GM18508 (cell line): Measurements from ENCODE around the gene PRPS1L1.

ENCODE experiments used
- ATAC-seq: cut with Tn5 transposase; IDR thresholded peaks from one replicate; pipeline ENCODE4 v1.9.1; 2021; ENCODE audit warnings: moderate number of reproducible peaks; ENCODE audit not compliant: insufficient read depth, unreplicated experiment

Gene PRPS1L1

GRCh38 chr7:18016547-18017444 lies 10.8 kb downstream of the PRPS1L1 start:
- ATAC-seq, result no peak

DNA sequence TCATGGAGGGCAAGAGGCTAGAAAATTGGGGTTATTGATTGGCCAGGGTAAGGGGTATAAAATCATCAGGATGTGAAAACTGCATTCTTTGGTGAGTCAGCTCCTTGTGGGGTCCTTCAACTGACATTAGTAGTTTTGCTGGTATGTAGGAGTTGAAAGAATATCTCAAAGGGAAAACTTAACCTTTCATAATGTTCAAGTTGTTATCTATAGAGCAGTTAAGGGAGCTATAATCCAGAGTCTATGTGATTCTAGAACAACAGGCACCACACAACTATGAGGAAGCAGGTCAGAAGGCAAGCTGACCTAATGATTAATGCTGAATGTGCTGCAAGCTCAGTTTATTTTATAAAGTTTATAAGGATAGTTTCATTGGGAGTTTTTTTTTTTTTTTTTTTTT lies 13.7 kb downstream of the PRPS1L1 start:
- ATAC-seq, result no peak

GRCh38 chr7:18004372-18004771 lies 23.3 kb downstream of the PRPS1L1 start:
- ATAC-seq, result no peak

DNA sequence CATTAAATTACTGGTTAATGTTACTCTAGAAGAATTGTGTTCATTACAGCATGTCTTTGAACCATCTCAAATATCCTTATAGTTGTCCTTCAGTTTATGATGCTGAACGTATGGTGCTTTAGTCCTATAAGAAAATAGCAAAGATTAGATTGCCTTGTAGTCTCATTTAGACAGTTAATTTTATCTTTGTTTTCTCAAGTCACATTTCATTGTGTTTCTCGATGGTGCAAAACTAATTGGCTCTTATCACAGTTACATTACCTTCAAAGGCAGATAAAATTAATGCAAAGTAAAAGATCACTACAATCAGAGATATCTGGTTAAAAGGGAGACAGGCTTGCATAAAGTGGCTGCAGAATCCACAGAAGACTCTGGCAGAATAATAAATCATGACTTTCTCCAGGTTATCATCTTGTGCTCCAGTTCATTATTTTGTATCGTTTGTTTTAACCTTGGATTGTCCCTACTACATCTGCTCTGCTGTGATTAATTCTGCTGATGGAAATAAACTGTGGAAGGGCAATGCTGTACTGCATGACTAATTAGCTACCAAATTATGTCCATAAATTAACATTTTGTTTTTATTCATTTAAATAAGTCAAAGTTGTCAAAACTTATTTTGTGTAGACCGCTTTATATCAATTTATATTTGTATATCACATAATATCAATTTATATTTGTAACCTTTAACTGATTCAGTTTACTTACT lies 24.2 kb downstream of the PRPS1L1 start:
- ATAC-seq, result no peak

GRCh38 chr7:17998692-17999091 lies 29.0 kb downstream of the PRPS1L1 start:
- ATAC-seq, result no peak

DNA sequence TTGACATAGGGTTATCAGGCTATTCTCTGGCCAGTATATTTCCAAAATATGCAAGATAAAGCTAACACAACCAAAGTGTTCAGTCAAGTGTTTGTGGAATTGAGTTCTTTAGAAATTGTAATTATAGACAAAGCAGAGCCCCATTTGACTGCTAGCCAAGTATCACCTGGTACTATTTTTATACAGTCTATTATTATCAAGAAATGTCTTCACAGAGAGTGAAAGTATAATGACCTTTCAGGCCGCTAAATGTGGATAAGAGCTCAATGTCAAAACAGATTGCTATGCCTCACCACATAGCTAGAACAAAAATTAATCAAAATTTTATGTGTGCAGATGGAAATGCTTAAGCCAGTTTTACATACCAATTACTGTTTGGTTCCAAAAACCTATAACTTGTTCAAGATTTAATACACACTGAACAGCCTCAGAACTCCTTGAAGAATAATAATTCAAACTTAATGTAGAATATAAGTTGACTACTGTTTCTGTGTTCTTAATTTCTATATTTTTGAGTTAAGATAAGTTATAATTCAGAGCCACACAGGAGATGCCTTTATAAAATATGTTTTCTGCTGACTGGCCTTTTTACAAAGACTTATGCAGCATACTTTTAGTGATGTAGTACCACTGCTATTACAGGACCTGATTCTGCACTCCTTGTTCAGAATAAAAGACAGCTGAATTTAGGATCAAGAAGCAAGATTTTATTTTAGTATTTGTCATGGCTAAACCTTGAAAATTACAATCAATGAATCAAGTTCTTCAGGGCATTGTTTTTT lies 31.0 kb downstream of the PRPS1L1 start:
- no peak for ATAC-seq

- ATAC-seq, result no peak
Measured at GRCh38 chr7:17996040-17996439, 31.6 kb downstream of the PRPS1L1 start.

DNA sequence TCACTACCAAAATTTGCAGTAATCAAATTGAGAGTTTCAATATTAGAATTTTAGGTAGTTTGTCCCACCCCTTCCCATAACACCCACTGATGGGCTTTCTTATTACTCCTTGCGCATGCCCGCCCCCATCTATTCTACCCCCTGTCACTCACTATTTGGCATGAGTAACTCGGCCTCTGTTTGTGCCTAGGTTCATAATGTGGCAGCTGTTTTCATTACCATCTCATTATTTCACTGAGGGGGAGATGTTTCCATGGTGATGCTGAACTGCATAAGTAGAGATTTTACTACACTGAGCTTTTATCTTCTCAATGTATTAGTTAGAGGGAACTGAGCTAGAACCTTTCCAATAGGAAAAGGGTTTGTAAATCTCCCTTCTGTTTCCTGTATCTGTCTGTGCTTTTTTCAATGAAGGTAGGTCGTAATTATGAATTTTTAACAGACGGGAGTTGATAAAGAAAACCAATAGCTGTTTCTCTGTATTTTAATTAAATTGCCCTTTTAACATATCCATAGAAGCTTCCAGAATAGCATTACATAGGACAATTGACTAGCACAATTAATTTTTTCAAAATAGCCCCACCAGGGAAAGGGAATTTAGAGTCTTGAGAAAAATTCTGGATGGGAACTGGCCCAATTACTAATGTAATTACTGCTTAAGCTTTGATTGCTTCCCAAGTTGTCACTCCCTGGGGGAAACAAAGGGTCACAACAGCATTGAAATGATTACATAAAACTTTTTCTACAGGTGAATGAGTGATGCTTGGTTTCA lies 33.4 kb downstream of the PRPS1L1 start:
- ATAC-seq, result no peak

- no peak for ATAC-seq
Measured at GRCh38 chr7:17991866-17992648, 35.6 kb downstream of the PRPS1L1 start.

DNA sequence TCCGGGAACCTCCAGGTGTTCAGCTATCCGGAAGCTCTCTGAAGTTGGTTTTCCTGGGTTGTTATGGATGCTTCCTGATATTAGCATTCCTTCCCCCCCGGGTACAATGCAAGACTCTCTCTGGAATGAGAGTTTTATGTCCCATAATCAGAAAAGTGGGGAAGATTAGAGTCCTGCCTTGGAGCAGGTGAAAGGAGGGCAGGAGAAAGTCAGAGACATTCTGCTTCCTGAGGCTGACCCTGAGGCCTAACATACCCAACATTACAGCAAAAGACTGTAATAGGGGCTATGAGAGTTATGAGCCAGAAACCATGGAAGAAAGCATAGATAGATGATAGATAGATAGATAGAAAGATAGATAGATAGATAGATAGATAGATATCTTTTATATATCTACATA lies 36.9 kb downstream of the PRPS1L1 start:
- ATAC-seq, result no peak

DNA sequence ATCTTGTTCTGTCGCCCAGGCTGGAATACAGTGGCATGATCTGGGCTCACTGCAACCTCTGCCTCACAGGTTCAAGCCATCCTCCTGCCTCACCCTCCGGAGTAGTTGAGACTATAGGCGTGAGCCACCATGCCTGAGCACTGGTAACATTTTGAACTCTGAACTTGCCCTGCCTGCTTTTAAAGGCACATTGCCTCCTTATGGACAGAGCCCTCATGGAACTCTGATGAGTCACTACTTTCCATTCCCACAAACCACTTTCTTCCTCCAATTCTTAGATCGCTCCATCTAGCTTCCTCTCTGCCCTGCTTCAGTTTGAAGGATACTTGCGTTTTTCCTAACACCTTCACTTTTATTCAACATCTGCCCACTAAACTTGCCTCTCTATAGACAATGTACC lies 38.1 kb downstream of the PRPS1L1 start:
- no peak for ATAC-seq

- ATAC-seq, result no peak
Measured at GRCh38 chr7:17988858-17989257, 38.8 kb downstream of the PRPS1L1 start.

DNA sequence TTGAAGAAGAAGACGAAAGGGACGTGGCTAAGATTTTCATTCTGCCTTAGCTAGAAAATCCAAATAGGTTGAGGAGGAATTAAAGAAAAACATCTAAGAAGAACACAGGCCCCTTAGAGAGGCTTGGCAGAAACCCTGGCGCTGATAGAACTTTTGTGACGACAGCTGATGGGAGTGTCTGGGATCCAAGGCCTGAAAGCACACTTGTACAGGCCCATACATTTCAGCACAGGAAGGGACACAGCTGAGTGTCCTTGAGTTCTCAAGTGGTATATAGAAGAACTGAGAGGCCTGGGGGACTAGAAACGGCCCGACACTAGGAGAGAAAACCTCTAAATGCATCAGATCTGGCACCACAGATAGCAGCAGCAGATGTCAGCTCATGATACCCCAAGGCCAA lies 39.5 kb downstream of the PRPS1L1 start:
- no peak for ATAC-seq

- no peak for ATAC-seq
Measured at GRCh38 chr7:17986851-17987250, 40.8 kb downstream of the PRPS1L1 start.

DNA sequence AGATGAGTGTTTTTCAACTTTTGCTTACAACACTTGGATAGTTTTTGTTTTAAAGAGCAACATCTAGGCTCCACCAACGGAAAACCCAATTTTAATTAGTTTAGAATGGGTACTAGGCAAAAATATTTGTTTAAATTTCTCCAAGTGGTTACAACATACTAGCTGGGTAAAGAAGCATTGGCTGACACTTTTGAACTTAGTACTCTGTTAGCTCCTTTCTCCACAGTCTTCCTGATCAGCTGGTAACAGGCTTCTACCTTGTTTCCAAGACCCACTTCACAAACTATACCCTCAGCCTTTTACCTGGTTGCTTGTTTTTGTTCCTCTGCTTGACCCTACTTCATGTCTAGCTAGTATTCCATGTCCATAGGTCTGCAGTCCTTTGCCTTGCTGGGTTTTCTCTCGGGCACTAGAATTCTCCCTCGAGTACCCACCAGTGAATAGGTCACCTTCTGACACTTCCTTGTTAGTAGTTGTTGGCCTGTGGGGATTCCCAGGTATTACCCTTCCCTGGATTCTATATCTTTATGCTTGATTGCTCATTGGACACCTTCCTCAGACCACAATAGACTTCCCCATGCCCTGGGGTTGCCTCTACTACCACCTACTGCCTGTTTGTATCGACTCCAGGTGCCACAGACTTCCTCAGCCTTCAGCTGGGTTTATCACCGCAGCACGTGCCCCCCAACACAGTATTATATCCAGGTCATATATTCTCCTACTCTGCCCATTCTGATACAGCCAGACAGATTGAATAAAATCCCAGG lies 42.0 kb downstream of the PRPS1L1 start:
- no peak for ATAC-seq

DNA sequence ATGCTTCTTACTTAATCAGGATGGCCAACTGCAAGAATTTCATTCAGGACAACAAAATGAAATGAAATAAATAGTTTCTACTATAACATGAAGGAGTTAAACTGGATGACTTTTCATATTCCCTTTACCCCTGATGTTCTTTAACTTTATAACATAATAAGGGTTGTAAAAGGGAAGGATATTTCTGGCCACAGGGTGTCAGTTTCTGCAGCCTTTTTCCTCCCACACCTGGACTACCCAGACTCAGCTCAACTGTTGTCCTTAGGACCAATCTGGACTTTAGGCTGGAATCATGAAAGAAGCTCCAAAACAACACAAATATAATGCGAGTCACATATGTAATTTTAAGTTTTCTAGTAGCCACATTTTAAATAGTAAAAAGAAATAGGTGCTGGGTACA lies 43.4 kb downstream of the PRPS1L1 start:
- no peak for ATAC-seq

GRCh38 chr7:17983221-17984062 lies 44.2 kb downstream of the PRPS1L1 start:
- no peak for ATAC-seq

DNA sequence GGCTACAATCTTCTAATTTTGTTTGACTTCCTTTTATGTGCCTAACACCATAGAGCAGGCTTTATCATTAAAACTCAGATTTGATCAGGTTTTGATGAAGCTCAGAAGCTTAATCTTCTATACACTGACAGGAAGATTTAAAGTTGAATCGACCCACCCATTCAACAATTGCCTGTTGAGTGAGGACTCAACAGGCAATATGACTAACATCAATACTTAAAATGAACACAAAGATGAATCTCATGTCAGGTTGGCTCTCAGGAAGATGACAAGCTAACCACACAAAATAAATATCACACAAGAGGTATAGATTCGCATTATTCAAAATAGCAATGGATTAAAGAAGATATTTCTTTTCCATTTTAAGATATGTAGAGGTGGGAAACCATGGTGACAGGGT lies 50.7 kb downstream of the PRPS1L1 start:
- ATAC-seq, result no peak
